Measurements from ENCODE around the gene CIBAR2.
A peak's percentile ranks its signal among the peaks of the same experiment; 100 is the strongest.

CIBAR2 gene

DNA sequence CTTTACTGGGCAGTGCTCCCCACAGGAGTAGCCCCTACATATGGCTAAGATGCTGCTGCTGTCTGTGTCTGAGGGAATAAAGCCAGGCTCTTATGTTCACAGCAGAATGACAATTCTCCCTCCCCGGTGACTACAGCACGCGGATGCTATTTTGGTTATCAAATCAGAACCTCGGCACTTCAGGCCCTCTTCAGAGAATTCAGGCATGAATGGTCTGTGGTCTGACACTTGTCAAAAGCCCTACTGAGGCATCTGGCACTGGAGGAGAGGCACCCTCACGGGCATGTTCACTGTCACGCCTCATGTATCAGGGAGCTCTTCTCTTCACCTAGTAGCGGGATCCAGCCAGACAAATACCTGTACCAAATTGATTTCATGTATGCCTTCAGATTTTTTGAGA, 54.3 kb downstream of the CIBAR2 start:
- H3K36me3 ChIP-seq (ENCODE audit: control insufficient read depth in 2 of 2, insufficient read depth in 1 of 2, low read length in 2 of 2): no peaks in the 10 kb centered on the region
- POLR2A ChIA-PET: no interaction called here
- CTCF ChIA-PET: interaction anchor here (0.6 to 4.3 kb wide), 5 partner anchors 11 to 30 kb away, joined by 3 to 23 read pairs (median 4); no protein-coding TSS in a partner anchor
- no peak overlapping the region for H3K4me3 ChIP-seq (ENCODE audit: low read depth, low read length)
- TF ChIP-seq, protein P1, sequence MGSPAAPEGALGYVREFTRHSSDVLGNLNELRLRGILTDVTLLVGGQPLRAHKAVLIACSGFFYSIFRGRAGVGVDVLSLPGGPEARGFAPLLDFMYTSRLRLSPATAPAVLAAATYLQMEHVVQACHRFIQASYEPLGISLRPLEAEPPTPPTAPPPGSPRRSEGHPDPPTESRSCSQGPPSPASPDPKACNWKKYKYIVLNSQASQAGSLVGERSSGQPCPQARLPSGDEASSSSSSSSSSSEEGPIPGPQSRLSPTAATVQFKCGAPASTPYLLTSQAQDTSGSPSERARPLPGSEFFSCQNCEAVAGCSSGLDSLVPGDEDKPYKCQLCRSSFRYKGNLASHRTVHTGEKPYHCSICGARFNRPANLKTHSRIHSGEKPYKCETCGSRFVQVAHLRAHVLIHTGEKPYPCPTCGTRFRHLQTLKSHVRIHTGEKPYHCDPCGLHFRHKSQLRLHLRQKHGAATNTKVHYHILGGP (tag by site-specific recombination; IDR thresholded peaks at IDR 0.05): no peak
- TF ChIP-seq ZNF626 (tag by site-specific recombination; IDR thresholded peaks at IDR 0.05): no peak
- TF ChIP-seq EGR2 (tag by site-specific recombination; IDR thresholded peaks at IDR 0.05; ENCODE audit: low read depth): no peak
- TF ChIP-seq ZNF623 (tag by site-specific recombination; IDR thresholded peaks at IDR 0.05): no peak
- no peak for TF ChIP-seq ZNF221 (tag by site-specific recombination; IDR thresholded peaks at IDR 0.05; ENCODE audit: borderline replicate concordance)
- no peak for TF ChIP-seq SP2 (tag by site-specific recombination; IDR thresholded peaks at IDR 0.05)
- TF ChIP-seq ZNF629 (tag by site-specific recombination; IDR thresholded peaks at IDR 0.05): no peak
- TF ChIP-seq, protein P2, sequence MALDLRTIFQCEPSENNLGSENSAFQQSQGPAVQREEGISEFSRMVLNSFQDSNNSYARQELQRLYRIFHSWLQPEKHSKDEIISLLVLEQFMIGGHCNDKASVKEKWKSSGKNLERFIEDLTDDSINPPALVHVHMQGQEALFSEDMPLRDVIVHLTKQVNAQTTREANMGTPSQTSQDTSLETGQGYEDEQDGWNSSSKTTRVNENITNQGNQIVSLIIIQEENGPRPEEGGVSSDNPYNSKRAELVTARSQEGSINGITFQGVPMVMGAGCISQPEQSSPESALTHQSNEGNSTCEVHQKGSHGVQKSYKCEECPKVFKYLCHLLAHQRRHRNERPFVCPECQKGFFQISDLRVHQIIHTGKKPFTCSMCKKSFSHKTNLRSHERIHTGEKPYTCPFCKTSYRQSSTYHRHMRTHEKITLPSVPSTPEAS (tag by site-specific recombination; IDR thresholded peaks at IDR 0.05): no peak
- TF ChIP-seq ZNF747 (tag by site-specific recombination; IDR thresholded peaks at IDR 0.05): no peak
- no peak for TF ChIP-seq ZNF416 (tag by site-specific recombination; IDR thresholded peaks at IDR 0.05)
- TF ChIP-seq ZNF488 (tag by site-specific recombination; IDR thresholded peaks at IDR 0.05): no peak
- TF ChIP-seq PRDM1 (tag by site-specific recombination; IDR thresholded peaks at IDR 0.05): no peak
- no peak for TF ChIP-seq ZNF654 (tag by site-specific recombination; IDR thresholded peaks at IDR 0.05; ENCODE audit: low read depth)
- TF ChIP-seq ZNF423 (tag by site-specific recombination; IDR thresholded peaks at IDR 0.05): no peak
- TF ChIP-seq ZNF274 (IDR thresholded peaks at IDR 0.05; ENCODE audit: low read length): no peak
- TF ChIP-seq ZNF274 (tag by site-specific recombination; IDR thresholded peaks at IDR 0.05; ENCODE audit: borderline replicate concordance): no peak
- TF ChIP-seq ZNF514 (tag by site-specific recombination; IDR thresholded peaks at IDR 0.05): no peak
- TF ChIP-seq ZNF350 (tag by site-specific recombination; IDR thresholded peaks at IDR 0.05): no peak
- no peak for TF ChIP-seq ZNF146 (tag by site-specific recombination; IDR thresholded peaks at IDR 0.05)
- no peak overlapping the region for H3K27ac ChIP-seq (ENCODE audit: extremely low read depth, low read depth, low read length)
- no peaks in the 10 kb centered on the region for H3K9me3 ChIP-seq (ENCODE audit: control insufficient read depth, insufficient read depth, low read depth, low read length)
- peaks cover 4% of the 10 kb centered on the region for H3K4me1 ChIP-seq (ENCODE audit: control insufficient read depth, insufficient read depth, low read length)

DNA sequence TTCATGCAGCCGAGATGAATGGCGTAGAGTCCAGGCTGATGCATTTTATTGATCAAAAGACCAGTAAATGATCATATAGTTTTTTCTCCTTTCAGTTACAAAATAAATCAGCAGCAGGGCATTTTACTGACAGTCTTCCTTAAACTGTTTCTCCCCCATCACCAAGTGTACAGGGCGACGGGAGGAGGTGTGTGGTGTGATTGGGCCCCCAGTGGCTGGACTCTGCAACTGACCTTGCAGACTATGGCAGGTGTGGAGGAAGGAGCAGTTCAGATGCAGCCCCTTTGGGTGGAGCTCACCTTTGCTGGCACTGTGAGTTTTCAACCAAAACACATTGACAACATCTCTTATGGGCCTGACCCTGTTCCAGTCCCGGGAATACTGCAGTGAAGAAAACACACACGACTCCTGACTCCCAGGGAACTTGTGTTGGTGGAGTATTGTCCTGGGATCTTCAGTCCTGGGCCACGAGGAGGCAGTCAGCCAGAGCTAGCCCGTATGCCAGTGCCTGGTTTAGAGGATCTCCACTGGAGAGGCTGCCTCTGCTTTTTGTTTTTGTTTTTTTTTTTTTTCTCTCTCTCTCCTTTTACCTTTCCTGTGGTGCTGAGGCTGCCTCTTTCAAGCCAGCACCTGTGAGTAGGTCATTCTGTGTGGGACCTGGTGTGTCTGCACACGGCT, 54.9 kb downstream of the CIBAR2 start:
- H3K4me1 ChIP-seq (ENCODE audit: control insufficient read depth, insufficient read depth, low read length): peaks cover 4% of the 10 kb centered on the region
- no peak overlapping the region for H3K4me3 ChIP-seq (ENCODE audit: low read depth, low read length)
- no peak overlapping the region for H3K27ac ChIP-seq (ENCODE audit: extremely low read depth, low read depth, low read length)
- no peaks in the 10 kb centered on the region for H3K9me3 ChIP-seq (ENCODE audit: control insufficient read depth, insufficient read depth, low read depth, low read length)
- ChIA-PET POLR2A (interaction anchor here (0.5 kb wide), 1 partner anchor 45 kb away, joined by 3 read pairs; no protein-coding TSS in a partner anchor), CTCF (interaction anchor here (0.6 to 4.3 kb wide), 9 partner anchors 11 to 545 kb away, joined by 3 to 23 read pairs (median 4); no protein-coding TSS in a partner anchor)
- peak; percentile 57 for TF ChIP-seq CTCF (tag by site-specific recombination; IDR thresholded peaks at IDR 0.05)
- TF ChIP-seq ZNF510 (tag by site-specific recombination; IDR thresholded peaks at IDR 0.05; ENCODE audit: insufficient replicate concordance): no peak
- no peaks in the 10 kb centered on the region for H3K36me3 ChIP-seq (ENCODE audit: control insufficient read depth in 2 of 2, insufficient read depth in 1 of 2, low read length in 2 of 2)
